ENCODE results near the gene PGM1. TPM values are rescaled to one million over a fixed set of nuclear protein-coding genes. Genes with fewer than 3 reads are reported as not detected.

The PGM1 gene
- total RNA-seq, 1 experiment from 2014 or later, result 54.6 TPM

Other genes starting within 250 kb of the PGM1 start
- gene ALG6, start 225.8 kb upstream of the PGM1 start, total RNA-seq (2021; ENCODE audit: unreplicated experiment), result 14.7 TPM
- 50.2 TPM for gene ITGB3BP, start 70.2 kb upstream of the PGM1 start, total RNA-seq (2021; ENCODE audit: unreplicated experiment)
- 6.0 TPM for gene EFCAB7, start 69.9 kb upstream of the PGM1 start, total RNA-seq (2021; ENCODE audit: unreplicated experiment)
- gene ROR1, start 180.6 kb downstream of the PGM1 start, total RNA-seq (2021; ENCODE audit: unreplicated experiment), result 2.7 TPM

Data from HCT116 (cell line).